NCI-H187 treated with DMSO at 0.1 percent for 48 hours (cell line): ENCODE data around the gene C1GALT1C1.
"Not testable (repeated sequence)": the region's sequence is repeated elsewhere in the genome, so short reads cannot be mapped to it uniquely, and the experiment has no call there.

Source experiments
- DNase-seq: peaks from one replicate; lab custom pipeline; 2025; lab: John Stamatoyannopoulos, UW

C1GALT1C1 gene

GRCh38 chrX:120629667-120630537 is at the start of gene C1GALT1C1:
Gene C1GALT1C1 (minus strand): TSS chrX:120630054. CDS start chrX:120627166, 2,888 bp downstream.
- DNase-seq, result peak; percentile 90

DNA sequence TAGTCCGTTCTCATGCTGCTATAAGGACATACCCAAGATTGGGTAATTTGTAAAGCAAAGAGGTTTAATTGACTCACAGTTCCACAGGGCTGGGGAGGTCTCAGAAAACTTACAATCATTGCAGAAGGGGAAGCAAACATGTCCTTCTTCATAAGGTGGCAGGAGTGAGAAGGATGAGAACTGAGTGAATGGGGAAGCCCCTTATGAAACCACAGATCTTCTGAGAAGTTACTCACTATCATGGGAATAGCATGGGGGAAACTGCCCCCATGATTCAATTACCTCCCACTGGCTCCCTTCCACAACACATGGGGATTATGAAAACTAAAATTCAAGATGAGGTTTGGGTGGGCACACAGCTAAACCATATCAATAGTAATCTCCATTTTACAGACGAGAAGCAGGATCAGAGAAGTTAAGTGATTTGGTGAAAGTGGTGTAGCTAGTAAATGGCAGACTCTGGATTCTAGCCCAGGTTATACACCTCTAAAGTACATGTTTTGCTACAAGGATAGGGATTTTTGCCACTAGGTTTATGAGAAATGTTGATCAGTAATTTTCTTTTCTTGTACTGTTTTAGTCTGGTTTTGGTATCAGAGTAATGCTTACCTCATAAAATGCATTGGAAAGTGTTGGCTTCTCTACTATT is 47.3 kb upstream of the C1GALT1C1 start:
- no peak for DNase-seq

GRCh38 chrX:120672841-120673530 is 43.1 kb upstream of the C1GALT1C1 start:
- no peak for DNase-seq

GRCh38 chrX:120672389-120672788 is 42.5 kb upstream of the C1GALT1C1 start:
- DNase-seq, result no peak

DNA sequence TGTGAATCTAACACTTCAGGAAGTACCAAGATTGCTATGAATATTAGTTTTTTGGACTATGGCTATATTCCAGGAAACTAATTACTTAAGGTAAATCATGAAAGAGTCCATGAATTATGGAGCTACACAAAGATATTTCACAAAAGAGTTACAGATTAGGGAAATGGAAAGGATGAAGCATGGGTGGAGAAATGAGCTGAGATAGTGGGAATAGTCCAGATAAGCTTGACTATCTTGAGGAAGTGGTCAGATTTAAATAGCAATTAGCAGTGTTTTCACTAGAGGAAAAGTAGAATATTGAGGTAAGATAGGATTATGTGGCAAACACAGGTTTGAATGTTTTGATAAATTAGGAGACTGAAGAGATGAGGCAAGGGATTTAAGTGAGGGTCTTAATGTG is 42.1 kb upstream of the C1GALT1C1 start:
- DNase-seq, result no peak

DNA sequence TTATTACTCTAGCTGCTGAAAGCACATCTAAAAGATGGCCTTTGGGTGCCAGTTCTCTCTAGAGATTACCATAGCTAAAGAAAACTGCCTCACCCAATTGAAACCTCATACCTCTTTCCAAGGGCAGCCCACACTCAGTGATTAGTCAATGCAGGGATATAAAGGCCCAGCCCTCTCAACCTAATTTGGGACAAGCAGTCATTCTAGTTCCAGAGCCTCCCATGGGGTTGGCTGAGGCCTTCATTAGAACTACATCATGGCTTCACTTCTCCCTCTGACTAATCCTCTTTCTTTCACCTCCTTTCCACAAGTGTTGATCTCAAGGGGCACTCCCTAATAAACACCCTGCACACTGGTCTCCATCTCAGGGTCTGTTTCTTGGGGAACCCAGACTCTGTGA is 38.5 kb upstream of the C1GALT1C1 start:
- no peak for DNase-seq

DNA sequence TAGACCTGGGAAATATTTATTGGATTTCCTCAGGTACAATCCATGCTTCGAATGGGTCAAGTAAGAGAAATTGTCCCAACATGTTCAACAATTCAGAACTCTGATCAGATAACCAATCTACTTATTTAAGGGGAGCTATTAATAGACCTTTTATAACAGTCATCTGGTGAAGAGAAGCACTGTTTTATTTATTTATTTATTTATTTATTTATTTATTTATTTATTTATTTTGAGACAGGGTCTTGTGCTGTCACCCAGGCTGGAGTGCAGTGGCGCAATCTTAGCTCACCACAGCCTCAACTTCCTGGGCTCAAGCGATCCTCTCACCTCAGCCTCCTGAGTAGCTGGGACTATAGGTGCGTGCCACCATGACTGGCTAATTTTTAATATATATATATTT is 34.7 kb upstream of the C1GALT1C1 start:
- not testable (repeated sequence) for DNase-seq

DNA sequence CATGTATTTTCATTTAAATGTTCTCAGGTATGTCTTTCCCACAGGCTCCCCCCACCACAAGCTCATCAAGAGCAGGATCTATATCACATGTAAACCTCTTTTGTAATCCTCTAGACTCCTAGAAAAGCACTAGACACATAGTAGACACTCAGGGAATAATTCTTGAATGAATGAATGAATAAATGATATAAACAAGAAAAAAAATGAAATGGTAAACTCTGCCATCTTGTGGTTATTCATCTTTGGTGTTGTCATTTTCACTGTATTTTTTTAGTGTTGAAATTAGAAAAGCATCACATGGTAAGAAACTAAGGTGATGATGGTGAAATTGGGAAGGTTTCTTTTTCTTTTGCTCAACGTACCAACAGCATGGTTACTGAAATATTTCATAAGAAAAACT is 34.2 kb upstream of the C1GALT1C1 start:
- DNase-seq, result no peak

DNA sequence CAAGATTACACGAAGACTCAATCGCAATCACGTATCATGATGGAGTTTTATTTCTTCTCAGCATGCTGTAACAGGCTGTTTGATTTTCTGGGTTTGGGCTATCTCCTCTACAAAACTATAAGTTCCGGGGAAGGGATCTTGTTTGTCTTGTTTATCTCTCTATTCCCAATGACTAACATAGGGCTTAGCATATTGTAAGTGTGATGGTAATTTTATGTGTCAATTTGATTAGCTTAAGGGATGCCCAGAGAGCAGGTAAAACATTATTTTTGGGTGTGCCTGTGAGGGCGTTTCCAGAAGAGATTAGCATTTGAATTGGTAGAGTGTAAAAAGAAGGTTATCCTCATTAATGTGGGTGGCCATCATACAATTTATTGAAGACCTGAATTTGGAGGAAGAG is 32.8 kb upstream of the C1GALT1C1 start:
- no peak for DNase-seq

- DNase-seq, result no peak
Measured at GRCh38 chrX:120660637-120661036, 30.8 kb upstream of the C1GALT1C1 start.

- no peak for DNase-seq
Measured at GRCh38 chrX:120653000-120653399, 23.1 kb upstream of the C1GALT1C1 start.

- not testable (repeated sequence) for DNase-seq
Measured at GRCh38 chrX:120652256-120652655, 22.4 kb upstream of the C1GALT1C1 start.

- no peak for DNase-seq
Measured at GRCh38 chrX:120647127-120647526, 17.3 kb upstream of the C1GALT1C1 start.

DNA sequence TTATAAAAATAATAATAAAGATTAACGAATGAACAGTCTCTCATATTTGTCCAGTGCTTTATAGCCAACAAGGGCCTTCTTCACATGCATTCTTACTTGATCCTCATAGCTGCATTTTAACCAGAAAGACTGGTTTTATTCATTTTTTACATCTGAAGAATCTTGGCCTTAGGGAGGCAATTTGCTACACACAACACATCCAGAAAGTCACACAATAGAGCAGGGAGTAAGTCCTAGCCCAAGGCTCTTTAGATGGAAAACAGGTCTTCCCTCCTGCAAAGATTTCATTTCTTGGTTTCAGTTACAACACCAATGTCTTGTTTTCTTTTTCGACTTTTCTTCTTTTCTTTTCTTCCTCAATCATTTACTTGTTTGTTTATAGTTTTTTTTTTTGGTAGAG is 13.0 kb upstream of the C1GALT1C1 start:
- DNase-seq, result no peak

GRCh38 chrX:120638619-120639018 is 8.8 kb upstream of the C1GALT1C1 start:
- DNase-seq, result no peak

- DNase-seq, result no peak
Measured at GRCh38 chrX:120625371-120625770, 4.5 kb downstream of the C1GALT1C1 start.

- no peak for DNase-seq
Measured at GRCh38 chrX:120617996-120618630, 11.7 kb downstream of the C1GALT1C1 start.

DNA sequence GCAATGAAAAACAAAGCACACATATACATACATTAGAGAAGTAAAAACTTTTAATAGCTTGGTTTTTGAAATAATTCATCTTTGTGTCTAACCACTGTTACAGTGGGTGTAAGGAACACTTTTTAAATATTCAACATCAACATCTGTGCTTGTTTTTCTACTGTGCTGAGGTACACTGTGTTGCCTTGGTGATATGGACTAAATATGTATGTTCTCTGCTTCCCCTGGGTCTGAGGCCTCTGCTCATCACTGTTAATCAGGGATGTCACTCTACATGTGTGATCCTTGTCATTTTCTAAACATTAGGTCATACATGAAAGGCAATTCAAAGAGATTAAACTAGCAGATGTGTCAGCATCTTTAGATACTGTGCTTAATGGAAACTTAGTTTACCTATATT is 15.0 kb downstream of the C1GALT1C1 start:
- no peak for DNase-seq

DNA sequence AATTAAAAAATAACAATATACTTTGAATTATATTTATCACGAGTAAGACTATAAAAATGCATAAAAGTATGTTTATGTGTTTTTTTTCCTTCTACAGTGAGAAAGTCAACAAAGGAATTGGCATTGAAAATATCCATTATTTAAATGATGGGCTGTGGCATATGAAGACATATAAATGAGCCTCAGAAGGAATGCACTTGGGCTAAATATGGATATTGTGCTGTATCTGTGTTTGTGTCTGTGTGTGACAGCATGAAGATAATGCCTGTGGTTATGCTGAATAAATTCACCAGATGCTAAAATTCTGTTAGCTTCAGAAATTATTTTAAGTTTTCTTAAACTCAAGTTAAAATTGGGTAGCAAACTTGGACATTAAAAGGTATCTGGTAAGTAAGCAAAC is 17.8 kb downstream of the C1GALT1C1 start:
- DNase-seq, result no peak

- no peak for DNase-seq
Measured at GRCh38 chrX:120604361-120604782, 25.5 kb downstream of the C1GALT1C1 start.

DNA sequence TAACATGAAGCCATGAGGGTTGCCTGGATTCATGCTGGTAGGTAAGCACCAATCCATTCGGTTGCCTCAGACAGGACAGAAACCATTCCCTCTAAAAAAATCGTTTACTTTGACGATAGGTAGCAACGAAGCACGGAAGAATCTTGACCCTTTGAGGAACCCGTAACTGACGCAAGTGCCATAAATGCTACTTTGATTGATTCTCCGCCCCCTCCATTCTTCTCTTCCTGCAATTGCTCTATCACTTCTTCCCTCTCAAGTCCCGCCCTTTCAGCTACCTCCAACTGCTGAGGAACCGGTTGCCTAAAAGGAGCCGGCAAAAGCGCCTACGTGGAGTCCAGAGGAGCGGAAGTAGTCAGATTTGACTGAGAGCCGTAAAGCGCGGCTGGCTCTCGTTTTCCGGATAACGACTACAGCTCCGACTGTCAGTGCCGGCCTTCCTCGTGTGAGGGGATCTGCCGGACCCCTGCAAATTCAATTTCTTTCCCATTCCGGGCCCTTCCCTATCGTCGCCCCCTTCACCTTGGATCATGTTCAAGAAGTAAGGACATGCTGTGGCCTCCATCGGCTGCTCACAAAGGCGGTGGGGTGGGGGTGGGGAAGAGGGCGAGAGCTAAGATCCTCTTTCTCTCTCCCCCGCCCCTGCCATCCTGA is 26.0 kb downstream of the C1GALT1C1 start, which contains the start of gene MCTS1:
Gene MCTS1 (plus strand): TSS at position 395 of the 654 bp plus-strand sequence. CDS start 136 bp downstream, at position 531.
- peak; percentile 95 for DNase-seq

DNA sequence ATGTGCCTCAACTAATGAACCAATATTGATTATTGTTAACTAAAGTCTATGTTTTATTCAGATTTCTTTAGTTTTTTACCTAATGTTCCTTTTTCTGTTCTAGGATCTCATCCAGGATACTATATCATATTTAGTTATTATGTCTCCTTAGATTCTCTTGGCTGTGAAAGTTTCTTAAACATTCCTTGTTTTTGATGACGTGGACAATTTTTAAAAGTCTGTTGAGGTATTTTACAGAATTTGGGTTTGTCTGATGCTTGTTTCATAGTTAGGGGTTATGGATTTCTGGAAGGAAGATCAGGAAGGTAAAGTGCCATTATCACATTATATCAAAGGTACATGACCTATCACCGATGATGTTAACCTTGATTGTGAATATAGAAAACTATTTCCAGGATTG is 44.2 kb downstream of the C1GALT1C1 start:
- no peak for DNase-seq
